Neural cell (in vitro differentiated cells): ENCODE measurements around the gene BIRC6. TPM values are rescaled to one million over a fixed set of nuclear protein-coding genes. Genes with fewer than 3 reads are reported as not detected.

ENCODE experiments used
- H2AFZ ChIP-seq: fragments of 200-600, 300-800 bp; sonication (generic), shearing (Covaris generic); 2 replicates; pipeline ENCODE4 v1.6.0; 2014; ENCODE audit warnings: low read depth, mild to moderate bottlenecking, antibody characterized with exemption, low read length, moderate library complexity
- H3F3A ChIP-seq: fragments of 200-600 bp; shearing (Covaris generic); 2 replicates; pipeline ENCODE4 v1.6.1; 2016; ENCODE audit warnings: mild to moderate bottlenecking, moderate library complexity, mixed read lengths, antibody characterized with exemption, low read length; ENCODE audit not compliant: insufficient read depth, poor library complexity, severe bottlenecking
- H3K27ac ChIP-seq: fragments of 200-600, 300-800 bp; sonication (generic), shearing (Covaris generic); 2 replicates; pipeline ENCODE4 v1.5.1; 2014; ENCODE audit warnings: mild to moderate bottlenecking, low read length, moderate library complexity
- H3K27me3 ChIP-seq: fragments of 300-800, 200-600 bp; sonication (generic), shearing (Covaris generic); 2 replicates; pipeline ENCODE4 v1.6.0; 2014; ENCODE audit warnings: mild to moderate bottlenecking, low read depth, low read length, moderate library complexity; ENCODE audit not compliant: insufficient read depth
- H3K36me3 ChIP-seq: fragments of 300-800, 200-600 bp; sonication (generic), shearing (Covaris generic); 2 replicates; pipeline ENCODE4 v1.5.1; 2014; ENCODE audit warnings: mild to moderate bottlenecking, antibody characterized with exemption, low read length, moderate library complexity; ENCODE audit not compliant: insufficient read depth
- H3K4me2 ChIP-seq: fragments of 300-800, 200-600 bp; sonication (generic), shearing (Covaris generic); 2 replicates; pipeline ENCODE4 v1.6.0; 2014; ENCODE audit warnings: mild to moderate bottlenecking, low read length
- H3K4me3 ChIP-seq: fragments of 300-800, 200-600 bp; sonication (generic), shearing (Covaris generic); 2 replicates; pipeline ENCODE4 v1.5.1; 2014; ENCODE audit warnings: mild to moderate bottlenecking, low read length, moderate library complexity
- H3K79me2 ChIP-seq: fragments of 200-600 bp; shearing (Covaris generic); replicated peaks from 2 replicates; pipeline ENCODE4 v1.6.0; 2014; ENCODE audit warnings: mild to moderate bottlenecking, low read length, moderate library complexity; ENCODE audit not compliant: insufficient read depth
- H3K9ac ChIP-seq: fragments of 300-800, 200-600 bp; sonication (generic), shearing (Covaris generic); 2 replicates; pipeline ENCODE4 v1.6.1; 2016; ENCODE audit warnings: mild to moderate bottlenecking, low read length, mixed read lengths
- H3K9me2 ChIP-seq: fragments of 200-600 bp; shearing (Covaris generic); 2 replicates; pipeline ENCODE4 v1.6.1; 2016; ENCODE audit warnings: mild to moderate bottlenecking, low read length, mixed read lengths; ENCODE audit not compliant: insufficient read depth
- H3K9me3 ChIP-seq: fragments of 200-600, 300-800 bp; sonication (generic), shearing (Covaris generic); 2 replicates; pipeline ENCODE4 v1.6.1; 2016; ENCODE audit warnings: mild to moderate bottlenecking, mixed run types, low read length, moderate library complexity, mixed read lengths
- H4K20me1 ChIP-seq: fragments of 200-600 bp; shearing (Covaris generic); 2 replicates; pipeline ENCODE4 v1.6.1; 2016; ENCODE audit warnings: mild to moderate bottlenecking, mixed run types; ENCODE audit not compliant: insufficient read depth
- EP300 ChIP-seq: fragments of 450-650 bp; conservative IDR thresholded peaks from 2 replicates; pipeline ENCODE4 v1.6.1; 2014; ENCODE audit warnings: antibody characterized with exemption, mild to moderate bottlenecking, moderate library complexity; ENCODE audit not compliant: poor library complexity, severe bottlenecking
- EZH2 ChIP-seq: fragments of 200-600, 300-800 bp; shearing (Covaris generic), sonication (generic); IDR thresholded peaks from 2 replicates; pipeline ENCODE4 v1.6.1; 2014; ENCODE audit warnings: antibody characterized with exemption, low read length, borderline replicate concordance, mild to moderate bottlenecking; ENCODE audit not compliant: insufficient read depth, poor library complexity, severe bottlenecking
- MXI1 ChIP-seq: fragments of 450-650 bp; conservative IDR thresholded peaks from 2 replicates; pipeline ENCODE4 v1.6.1; 2014; ENCODE audit warnings: antibody characterized with exemption, mild to moderate bottlenecking; ENCODE audit not compliant: poor library complexity, severe bottlenecking
- POLR2AphosphoS5 ChIP-seq: IDR thresholded peaks from 2 replicates; pipeline ENCODE4 v1.6.1; 2012
- RAD21 ChIP-seq: fragments of 450-650 bp; conservative IDR thresholded peaks from 2 replicates; pipeline ENCODE4 v1.6.1; 2014; ENCODE audit warnings: antibody characterized with exemption, mild to moderate bottlenecking, moderate library complexity
- SMC3 ChIP-seq: fragments of 450-650 bp; conservative IDR thresholded peaks from 2 replicates; pipeline ENCODE4 v1.6.1; 2014; ENCODE audit warnings: antibody characterized with exemption, mild to moderate bottlenecking, moderate library complexity; ENCODE audit not compliant: poor library complexity
- TAF1 ChIP-seq: IDR thresholded peaks from 2 replicates; pipeline ENCODE4 v1.6.1; 2012; ENCODE audit warnings: low read depth
- polyA plus RNA-seq: library from polyadenylated mRNA; depleted of rRNA; stranded (reverse); fragments of >200 nt; gene quantifications from 2 replicates; pipeline ENCODE4 v1.2.3, GENCODE V29; 2014
- TF ChIP-seq, protein P1 (sequence below): IDR thresholded peaks from 2 replicates; pipeline ENCODE4 v1.6.1; 2012; ENCODE audit warnings: borderline replicate concordance
- TF ChIP-seq, protein P2 (sequence below): fragments of 450-650 bp; IDR thresholded peaks from 2 replicates; pipeline ENCODE4 v1.5.1; 2014; ENCODE audit warnings: antibody characterized with exemption, mild to moderate bottlenecking, moderate library complexity; ENCODE audit not compliant: poor library complexity, severe bottlenecking

Gene BIRC6
- polyA plus RNA-seq, 1 donor from 2014 or later = 109 TPM

DNA sequence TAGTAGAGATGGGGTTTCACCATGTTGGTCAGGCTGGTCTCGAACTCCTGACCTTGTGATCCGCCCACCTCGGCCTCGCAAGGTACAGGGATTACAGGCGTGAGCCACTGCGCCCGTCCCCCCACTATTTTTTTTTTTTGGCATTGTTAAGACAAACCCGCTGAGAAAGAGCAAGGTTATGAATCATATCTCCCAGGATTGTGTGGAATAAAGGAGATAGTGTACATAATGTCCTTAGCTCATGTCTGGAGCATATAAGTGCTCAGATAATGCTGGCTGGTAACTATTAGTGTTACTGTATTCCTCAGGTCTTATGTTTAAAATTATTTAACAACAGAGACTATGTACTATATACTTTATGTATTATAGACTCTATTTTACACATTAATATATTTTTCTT lies 307.0 kb downstream of the BIRC6 start:
- Histone ChIP-seq H3K79me2 (no peaks in the 10 kb centered on the region), H3K9me2 (no peaks in the 10 kb centered on the region), H3K4me2 (no peak overlapping the region), H4K20me1 (no peaks in the 10 kb centered on the region), H3K4me3 (no peak overlapping the region), H3K9ac (no peak overlapping the region), H3K27ac (no peak overlapping the region), H3K27me3 (no peaks in the 10 kb centered on the region), H2AFZ (no peak overlapping the region), H3K9me3 (no peaks in the 10 kb centered on the region), H3F3A (no peaks in the 10 kb centered on the region), H3K36me3 (no peaks in the 10 kb centered on the region)
- TF ChIP-seq EP300 (no peak), TAF1 (no peak), MXI1 (no peak), EZH2 (no peak)

DNA sequence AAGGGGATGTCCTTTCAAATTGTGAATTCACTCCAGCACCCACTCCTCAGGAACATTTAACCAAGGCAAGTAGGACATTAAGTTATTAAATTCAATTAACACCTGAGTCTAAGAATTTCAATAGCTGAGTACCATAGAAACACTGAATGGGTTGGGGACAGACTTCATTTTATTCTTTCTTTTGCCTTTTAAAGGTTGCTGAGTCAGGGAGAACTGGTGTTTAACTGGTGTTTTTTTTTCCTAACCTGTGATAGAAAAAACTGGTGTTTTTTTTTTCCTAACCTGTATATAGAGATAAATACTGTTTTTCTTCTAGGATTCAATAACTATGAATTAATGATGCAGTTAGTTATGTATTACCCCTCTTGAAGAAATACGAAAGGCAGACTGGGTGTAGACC lies 309.9 kb downstream of the BIRC6 start:
- Histone ChIP-seq H3K27me3 (no peaks in the 10 kb centered on the region), H3K9ac (no peak overlapping the region)

More for the DNA sequence above, 309.9 kb downstream of the BIRC6 start:
- Histone ChIP-seq H3K4me2 (no peak overlapping the region), H3F3A (no peaks in the 10 kb centered on the region), H3K27ac (no peak overlapping the region), H3K36me3 (no peaks in the 10 kb centered on the region), H4K20me1 (no peaks in the 10 kb centered on the region), H3K79me2 (no peaks in the 10 kb centered on the region), H3K9me2 (no peaks in the 10 kb centered on the region), H3K9me3 (no peaks in the 10 kb centered on the region), H3K4me3 (no peak overlapping the region), H2AFZ (no peak overlapping the region)
- no peak for TF ChIP-seq EP300
- no peak for TF ChIP-seq SMC3
- no peak for TF ChIP-seq TAF1
- TF ChIP-seq POLR2AphosphoS5 = no peak
- TF ChIP-seq, protein P1, sequence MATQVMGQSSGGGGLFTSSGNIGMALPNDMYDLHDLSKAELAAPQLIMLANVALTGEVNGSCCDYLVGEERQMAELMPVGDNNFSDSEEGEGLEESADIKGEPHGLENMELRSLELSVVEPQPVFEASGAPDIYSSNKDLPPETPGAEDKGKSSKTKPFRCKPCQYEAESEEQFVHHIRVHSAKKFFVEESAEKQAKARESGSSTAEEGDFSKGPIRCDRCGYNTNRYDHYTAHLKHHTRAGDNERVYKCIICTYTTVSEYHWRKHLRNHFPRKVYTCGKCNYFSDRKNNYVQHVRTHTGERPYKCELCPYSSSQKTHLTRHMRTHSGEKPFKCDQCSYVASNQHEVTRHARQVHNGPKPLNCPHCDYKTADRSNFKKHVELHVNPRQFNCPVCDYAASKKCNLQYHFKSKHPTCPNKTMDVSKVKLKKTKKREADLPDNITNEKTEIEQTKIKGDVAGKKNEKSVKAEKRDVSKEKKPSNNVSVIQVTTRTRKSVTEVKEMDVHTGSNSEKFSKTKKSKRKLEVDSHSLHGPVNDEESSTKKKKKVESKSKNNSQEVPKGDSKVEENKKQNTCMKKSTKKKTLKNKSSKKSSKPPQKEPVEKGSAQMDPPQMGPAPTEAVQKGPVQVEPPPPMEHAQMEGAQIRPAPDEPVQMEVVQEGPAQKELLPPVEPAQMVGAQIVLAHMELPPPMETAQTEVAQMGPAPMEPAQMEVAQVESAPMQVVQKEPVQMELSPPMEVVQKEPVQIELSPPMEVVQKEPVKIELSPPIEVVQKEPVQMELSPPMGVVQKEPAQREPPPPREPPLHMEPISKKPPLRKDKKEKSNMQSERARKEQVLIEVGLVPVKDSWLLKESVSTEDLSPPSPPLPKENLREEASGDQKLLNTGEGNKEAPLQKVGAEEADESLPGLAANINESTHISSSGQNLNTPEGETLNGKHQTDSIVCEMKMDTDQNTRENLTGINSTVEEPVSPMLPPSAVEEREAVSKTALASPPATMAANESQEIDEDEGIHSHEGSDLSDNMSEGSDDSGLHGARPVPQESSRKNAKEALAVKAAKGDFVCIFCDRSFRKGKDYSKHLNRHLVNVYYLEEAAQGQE = no peak
- TF ChIP-seq, protein P2, sequence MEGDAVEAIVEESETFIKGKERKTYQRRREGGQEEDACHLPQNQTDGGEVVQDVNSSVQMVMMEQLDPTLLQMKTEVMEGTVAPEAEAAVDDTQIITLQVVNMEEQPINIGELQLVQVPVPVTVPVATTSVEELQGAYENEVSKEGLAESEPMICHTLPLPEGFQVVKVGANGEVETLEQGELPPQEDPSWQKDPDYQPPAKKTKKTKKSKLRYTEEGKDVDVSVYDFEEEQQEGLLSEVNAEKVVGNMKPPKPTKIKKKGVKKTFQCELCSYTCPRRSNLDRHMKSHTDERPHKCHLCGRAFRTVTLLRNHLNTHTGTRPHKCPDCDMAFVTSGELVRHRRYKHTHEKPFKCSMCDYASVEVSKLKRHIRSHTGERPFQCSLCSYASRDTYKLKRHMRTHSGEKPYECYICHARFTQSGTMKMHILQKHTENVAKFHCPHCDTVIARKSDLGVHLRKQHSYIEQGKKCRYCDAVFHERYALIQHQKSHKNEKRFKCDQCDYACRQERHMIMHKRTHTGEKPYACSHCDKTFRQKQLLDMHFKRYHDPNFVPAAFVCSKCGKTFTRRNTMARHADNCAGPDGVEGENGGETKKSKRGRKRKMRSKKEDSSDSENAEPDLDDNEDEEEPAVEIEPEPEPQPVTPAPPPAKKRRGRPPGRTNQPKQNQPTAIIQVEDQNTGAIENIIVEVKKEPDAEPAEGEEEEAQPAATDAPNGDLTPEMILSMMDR = no peak
- no peak for TF ChIP-seq MXI1
- TF ChIP-seq EZH2 = no peak
- TF ChIP-seq RAD21 = no peak
